Measurements from ENCODE around the gene LEAP2.

Gene LEAP2

GRCh38 chr5:132887283-132887682, 13.8 kb downstream of the LEAP2 start:
- H3K4me1 ChIP-seq (ENCODE audit: insufficient read depth, low read length, poor library complexity, severe bottlenecking) = no peaks in the 10 kb centered on the region
- no peaks in the 10 kb centered on the region for H4K20me1 ChIP-seq (ENCODE audit: insufficient read depth, low read length, poor library complexity, severe bottlenecking)
- H3K9me3 ChIP-seq (ENCODE audit: insufficient read depth, low read depth, low read length) = no peaks in the 10 kb centered on the region
- no peak overlapping the region for H3K4me3 ChIP-seq (ENCODE audit: low read length, poor library complexity, severe bottlenecking)
- H3F3A ChIP-seq (ENCODE audit: low read depth) = no peaks in the 10 kb centered on the region
- no peaks in the 10 kb centered on the region for H3K9me2 ChIP-seq (replicated peaks; ENCODE audit: low read depth, low read length)
- H3K4me2 ChIP-seq (ENCODE audit: low read depth, low read length, poor library complexity, severe bottlenecking) = no peak overlapping the region
- H3K79me2 ChIP-seq (ENCODE audit: insufficient read depth, low read length) = no peaks in the 10 kb centered on the region
- TF ChIP-seq, protein P1, sequence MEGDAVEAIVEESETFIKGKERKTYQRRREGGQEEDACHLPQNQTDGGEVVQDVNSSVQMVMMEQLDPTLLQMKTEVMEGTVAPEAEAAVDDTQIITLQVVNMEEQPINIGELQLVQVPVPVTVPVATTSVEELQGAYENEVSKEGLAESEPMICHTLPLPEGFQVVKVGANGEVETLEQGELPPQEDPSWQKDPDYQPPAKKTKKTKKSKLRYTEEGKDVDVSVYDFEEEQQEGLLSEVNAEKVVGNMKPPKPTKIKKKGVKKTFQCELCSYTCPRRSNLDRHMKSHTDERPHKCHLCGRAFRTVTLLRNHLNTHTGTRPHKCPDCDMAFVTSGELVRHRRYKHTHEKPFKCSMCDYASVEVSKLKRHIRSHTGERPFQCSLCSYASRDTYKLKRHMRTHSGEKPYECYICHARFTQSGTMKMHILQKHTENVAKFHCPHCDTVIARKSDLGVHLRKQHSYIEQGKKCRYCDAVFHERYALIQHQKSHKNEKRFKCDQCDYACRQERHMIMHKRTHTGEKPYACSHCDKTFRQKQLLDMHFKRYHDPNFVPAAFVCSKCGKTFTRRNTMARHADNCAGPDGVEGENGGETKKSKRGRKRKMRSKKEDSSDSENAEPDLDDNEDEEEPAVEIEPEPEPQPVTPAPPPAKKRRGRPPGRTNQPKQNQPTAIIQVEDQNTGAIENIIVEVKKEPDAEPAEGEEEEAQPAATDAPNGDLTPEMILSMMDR (conservative IDR thresholded peaks at IDR 0.05; ENCODE audit: low read length) = no peak
- no peak for TF ChIP-seq EZH2phosphoT487 (IDR thresholded peaks at IDR 0.05; ENCODE audit: borderline replicate concordance)
- H3K27me3 ChIP-seq (ENCODE audit: insufficient read depth, low read length, poor library complexity, severe bottlenecking) = no peaks in the 10 kb centered on the region
- peaks cover 26% of the 10 kb centered on the region; the same call in 1 of the 2 replicates for H3K36me3 ChIP-seq (ENCODE audit: insufficient read depth, low read length)
- H3K9ac ChIP-seq (ENCODE audit: low read depth, low read length, poor library complexity, severe bottlenecking) = no peak overlapping the region
- H2AFZ ChIP-seq (ENCODE audit: low read length) = no peak overlapping the region

DNA sequence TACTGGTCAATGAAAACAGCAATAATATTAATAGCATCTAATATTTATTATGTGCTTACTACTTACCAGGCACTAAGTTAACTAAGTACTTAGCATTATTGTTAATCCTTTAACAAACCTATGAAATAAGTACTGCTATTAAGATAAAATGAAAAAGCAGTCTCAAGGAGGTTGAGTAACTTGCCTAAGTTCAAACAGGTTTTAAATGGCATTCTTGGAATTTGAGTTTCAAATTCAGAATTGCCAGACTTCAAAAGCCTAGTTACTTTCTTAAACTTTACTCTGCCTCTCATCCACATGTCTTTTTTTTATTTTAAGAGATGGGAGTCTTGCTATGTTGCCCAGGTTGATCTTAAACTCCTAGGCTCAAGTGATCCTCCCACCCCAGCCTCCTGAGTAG, 16.0 kb downstream of the LEAP2 start:
- Histone ChIP-seq H3K9me2 (replicated peaks; ENCODE audit: low read depth, low read length) (no peaks in the 10 kb centered on the region), H3K36me3 (ENCODE audit: insufficient read depth, low read length) (peaks cover 41% of the 10 kb centered on the region; the same call in 1 of the 2 replicates), H3K79me2 (ENCODE audit: insufficient read depth, low read length) (no peaks in the 10 kb centered on the region), H3K4me1 (ENCODE audit: insufficient read depth, low read length, poor library complexity, severe bottlenecking) (no peaks in the 10 kb centered on the region), H3K27me3 (ENCODE audit: insufficient read depth, low read length, poor library complexity, severe bottlenecking) (no peaks in the 10 kb centered on the region), H3K9ac (ENCODE audit: low read depth, low read length, poor library complexity, severe bottlenecking) (no peak overlapping the region), H3K9me3 (ENCODE audit: insufficient read depth, low read depth, low read length) (no peaks in the 10 kb centered on the region), H2AFZ (ENCODE audit: low read length) (no peak overlapping the region), H4K20me1 (ENCODE audit: insufficient read depth, low read length, poor library complexity, severe bottlenecking) (no peaks in the 10 kb centered on the region), H3K4me3 (ENCODE audit: low read length, poor library complexity, severe bottlenecking) (no peak overlapping the region), H3K4me2 (ENCODE audit: low read depth, low read length, poor library complexity, severe bottlenecking) (no peak overlapping the region), H3F3A (ENCODE audit: low read depth) (no peaks in the 10 kb centered on the region)
- no peak for TF ChIP-seq EZH2phosphoT487 (IDR thresholded peaks at IDR 0.05; ENCODE audit: borderline replicate concordance)
- TF ChIP-seq, protein P1 (conservative IDR thresholded peaks at IDR 0.05; ENCODE audit: low read length) = no peak

- no peaks in the 10 kb centered on the region for H3K9me2 ChIP-seq (replicated peaks; ENCODE audit: low read depth, low read length)
Measured at GRCh38 chr5:132890817-132891216, 17.3 kb downstream of the LEAP2 start.

More at GRCh38 chr5:132890817-132891216, 17.3 kb downstream of the LEAP2 start:
- H3K4me1 ChIP-seq (ENCODE audit: insufficient read depth, low read length, poor library complexity, severe bottlenecking) = no peaks in the 10 kb centered on the region
- H3K27me3 ChIP-seq (ENCODE audit: insufficient read depth, low read length, poor library complexity, severe bottlenecking) = no peaks in the 10 kb centered on the region
- H3K79me2 ChIP-seq (ENCODE audit: insufficient read depth, low read length) = no peaks in the 10 kb centered on the region
- H3K4me3 ChIP-seq (ENCODE audit: low read length, poor library complexity, severe bottlenecking) = no peak overlapping the region
- H4K20me1 ChIP-seq (ENCODE audit: insufficient read depth, low read length, poor library complexity, severe bottlenecking) = no peaks in the 10 kb centered on the region
- H3K9me3 ChIP-seq (ENCODE audit: insufficient read depth, low read depth, low read length) = no peaks in the 10 kb centered on the region
- no peak overlapping the region for H3K9ac ChIP-seq (ENCODE audit: low read depth, low read length, poor library complexity, severe bottlenecking)
- no peak overlapping the region for H3K4me2 ChIP-seq (ENCODE audit: low read depth, low read length, poor library complexity, severe bottlenecking)
- H3K36me3 ChIP-seq (ENCODE audit: insufficient read depth, low read length) = peaks cover 53% of the 10 kb centered on the region; the same call in 1 of the 2 replicates
- no peaks in the 10 kb centered on the region for H3F3A ChIP-seq (ENCODE audit: low read depth)
- H2AFZ ChIP-seq (ENCODE audit: low read length) = no peak overlapping the region
- no peak for TF ChIP-seq EZH2phosphoT487 (IDR thresholded peaks at IDR 0.05; ENCODE audit: borderline replicate concordance)
- TF ChIP-seq, protein P1 (conservative IDR thresholded peaks at IDR 0.05; ENCODE audit: low read length) = no peak

All from Loucy (cell line).